Activated naive CD4-positive, alpha-beta T cell treated with anti-CD3 and anti-CD28 coated beads, Interleukin-2, amount 10 ng/mL, durations not matched to agents 7 days and 5 days (primary cell): ENCODE results near the gene RNF208.

Experiments
- CTCF ChIA-PET: fragments of 350-600 bp; sonication (Branson Sonifier 250); formaldehyde crosslinking; loops from one replicate; lab custom pipeline; 2021; ENCODE audit warnings: antibody characterized with exemption; lab: Charles Lee
- DNase-seq: peaks from one replicate; pipeline ENCODE4 v3.0.0-alpha.2; 2020
- H3K27ac Mint-ChIP-seq: one replicate; pipeline ENCODE4 v1.8.0; 2021; ENCODE audit warnings: mild to moderate bottlenecking, moderate library complexity, mixed read lengths
- H3K27me3 Mint-ChIP-seq: one replicate; pipeline ENCODE4 v1.8.0; 2021; ENCODE audit warnings: mild to moderate bottlenecking, mixed read lengths
- H3K36me3 Mint-ChIP-seq: one replicate; pipeline ENCODE4 v1.8.0; 2021; ENCODE audit warnings: mixed read lengths
- H3K4me1 Mint-ChIP-seq: one replicate; pipeline ENCODE4 v1.8.0; 2021; ENCODE audit warnings: mixed read lengths
- H3K4me3 Mint-ChIP-seq: one replicate; pipeline ENCODE4 v1.8.0; 2021; ENCODE audit warnings: mild to moderate bottlenecking, moderate library complexity, mixed read lengths
- H3K9me3 Mint-ChIP-seq: one replicate; pipeline ENCODE4 v1.8.0; 2021; ENCODE audit warnings: mixed read lengths

Gene RNF208, protein sequence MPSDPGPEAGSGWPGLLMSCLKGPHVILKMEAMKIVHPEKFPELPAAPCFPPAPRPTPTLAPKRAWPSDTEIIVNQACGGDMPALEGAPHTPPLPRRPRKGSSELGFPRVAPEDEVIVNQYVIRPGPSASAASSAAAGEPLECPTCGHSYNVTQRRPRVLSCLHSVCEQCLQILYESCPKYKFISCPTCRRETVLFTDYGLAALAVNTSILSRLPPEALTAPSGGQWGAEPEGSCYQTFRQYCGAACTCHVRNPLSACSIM

DNA sequence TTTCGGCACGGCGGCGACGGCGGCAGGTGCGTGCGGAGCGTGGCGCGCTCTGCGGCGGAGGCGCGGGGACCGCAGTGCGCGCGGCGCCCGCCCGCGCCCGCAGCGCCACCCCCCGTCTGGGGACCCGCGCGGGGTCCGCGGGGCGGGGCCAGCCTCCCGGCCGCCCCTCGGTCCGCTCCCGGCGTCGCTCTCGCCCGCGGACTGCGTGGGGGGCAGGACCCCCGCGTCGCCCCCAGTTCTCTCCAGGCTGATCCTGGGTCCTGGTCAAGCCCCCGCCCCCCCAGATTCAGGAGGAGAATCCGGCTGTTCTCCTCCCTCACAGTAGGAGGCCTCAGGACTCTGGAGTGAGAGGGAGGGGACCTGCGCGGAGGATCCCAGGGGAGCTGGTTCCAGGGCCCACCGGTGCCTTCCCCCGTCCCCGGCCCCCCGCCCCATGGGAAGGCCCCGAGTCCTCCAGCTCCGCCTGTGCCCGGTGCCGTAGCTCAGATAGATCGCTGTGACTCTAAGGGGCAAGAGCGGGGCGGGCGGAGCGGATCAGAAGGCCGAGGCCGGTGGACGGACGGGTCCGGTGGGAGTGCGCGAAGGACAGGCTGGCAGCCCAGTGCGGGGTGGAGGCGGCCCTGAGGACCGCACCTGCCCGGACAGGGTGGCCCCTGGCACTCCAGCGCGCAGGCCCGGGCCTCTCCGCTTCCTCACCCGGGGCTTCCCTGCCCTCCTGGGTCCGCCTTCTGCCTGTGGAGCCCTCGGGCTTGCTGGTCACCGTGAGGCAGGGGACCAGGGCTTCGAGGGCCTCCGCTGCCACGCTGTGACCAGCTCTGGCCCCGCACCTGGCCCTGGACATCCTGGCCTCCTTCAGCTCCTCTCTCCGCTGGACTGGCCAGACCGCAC, at the start of gene RNF208:
TSS of gene RNF208 (minus strand) at position 51 of the 888 bp plus-strand sequence. CDS start 1,028 bp downstream, outside the sequence.
- Mint-ChIP-seq H3K9me3 (no peaks in the 10 kb centered on the region), H3K27me3 (peaks cover 1% of the 10 kb centered on the region), H3K27ac (peak within 1 kb of the TSS; percentile 84), H3K36me3 (no peaks in the 10 kb centered on the region), H3K4me1 (peaks cover 22% of the 10 kb centered on the region), H3K4me3 (peak within 1 kb of the TSS; percentile 81)
- CTCF ChIA-PET = interaction anchor here (0.9 to 6.1 kb wide), 6 partner anchors 14 to 187 kb away, joined by 3 to 45 read pairs (median 4); partner anchors contain the start of genes ANAPC2 and SSNA1
- DNase-seq = peak; percentile 44

DNA sequence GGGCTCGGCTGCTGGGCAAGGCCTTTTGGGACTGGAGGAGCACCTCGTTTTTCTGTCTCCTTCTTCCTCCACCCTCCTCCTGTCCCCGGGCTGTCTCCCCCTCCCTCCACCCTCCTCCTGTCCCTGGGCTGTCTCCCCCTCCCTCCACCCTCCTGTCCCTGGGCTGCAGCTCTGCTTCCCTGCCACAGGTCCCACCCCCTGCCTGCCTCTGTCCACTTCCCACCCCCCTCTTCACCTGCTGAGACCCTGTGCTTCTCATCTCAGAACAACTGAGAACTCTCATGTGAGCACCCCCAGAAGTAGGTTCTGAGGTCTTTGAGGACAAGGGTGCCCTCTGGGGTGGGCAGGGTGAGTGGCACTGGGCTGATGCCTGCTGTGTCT, 49.6 kb upstream of the RNF208 start:
- no peak overlapping the region for H3K4me3 Mint-ChIP-seq
- H3K27ac Mint-ChIP-seq = peak overlapping the region; percentile 59
- no peak for DNase-seq
- peaks cover 14% of the 10 kb centered on the region for H3K27me3 Mint-ChIP-seq
- H3K4me1 Mint-ChIP-seq = peaks cover 40% of the 10 kb centered on the region
- CTCF ChIA-PET = interaction anchor here (1.3 kb wide), 1 partner anchor 15 kb away, joined by 4 read pairs; no protein-coding TSS in a partner anchor
- H3K9me3 Mint-ChIP-seq = no peaks in the 10 kb centered on the region
- H3K36me3 Mint-ChIP-seq = peaks cover 31% of the 10 kb centered on the region

GRCh38 chr9:137270929-137271695, 49.1 kb upstream of the RNF208 start:
- H3K9me3 Mint-ChIP-seq = no peaks in the 10 kb centered on the region
- H3K36me3 Mint-ChIP-seq = peaks cover 31% of the 10 kb centered on the region
- H3K4me1 Mint-ChIP-seq = peaks cover 39% of the 10 kb centered on the region
- DNase-seq = peak; percentile 73
- CTCF ChIA-PET = interaction anchor here (1.3 kb wide), 1 partner anchor 16 kb away, joined by 4 read pairs; no protein-coding TSS in a partner anchor
- peaks cover 10% of the 10 kb centered on the region for H3K27me3 Mint-ChIP-seq
- H3K4me3 Mint-ChIP-seq = no peak overlapping the region
- peak overlapping the region; percentile 59 for H3K27ac Mint-ChIP-seq

GRCh38 chr9:137269231-137269772, 47.3 kb upstream of the RNF208 start:
- H3K27ac Mint-ChIP-seq = no peak overlapping the region
- H3K4me3 Mint-ChIP-seq = no peak overlapping the region
- H3K4me1 Mint-ChIP-seq = peaks cover 30% of the 10 kb centered on the region
- H3K36me3 Mint-ChIP-seq = peaks cover 36% of the 10 kb centered on the region
- CTCF ChIA-PET = interaction anchor here (1.2 kb wide), 1 partner anchor 17 kb away, joined by 3 read pairs; no protein-coding TSS in a partner anchor
- no peak for DNase-seq
- H3K9me3 Mint-ChIP-seq = no peaks in the 10 kb centered on the region
- no peaks in the 10 kb centered on the region for H3K27me3 Mint-ChIP-seq

DNA sequence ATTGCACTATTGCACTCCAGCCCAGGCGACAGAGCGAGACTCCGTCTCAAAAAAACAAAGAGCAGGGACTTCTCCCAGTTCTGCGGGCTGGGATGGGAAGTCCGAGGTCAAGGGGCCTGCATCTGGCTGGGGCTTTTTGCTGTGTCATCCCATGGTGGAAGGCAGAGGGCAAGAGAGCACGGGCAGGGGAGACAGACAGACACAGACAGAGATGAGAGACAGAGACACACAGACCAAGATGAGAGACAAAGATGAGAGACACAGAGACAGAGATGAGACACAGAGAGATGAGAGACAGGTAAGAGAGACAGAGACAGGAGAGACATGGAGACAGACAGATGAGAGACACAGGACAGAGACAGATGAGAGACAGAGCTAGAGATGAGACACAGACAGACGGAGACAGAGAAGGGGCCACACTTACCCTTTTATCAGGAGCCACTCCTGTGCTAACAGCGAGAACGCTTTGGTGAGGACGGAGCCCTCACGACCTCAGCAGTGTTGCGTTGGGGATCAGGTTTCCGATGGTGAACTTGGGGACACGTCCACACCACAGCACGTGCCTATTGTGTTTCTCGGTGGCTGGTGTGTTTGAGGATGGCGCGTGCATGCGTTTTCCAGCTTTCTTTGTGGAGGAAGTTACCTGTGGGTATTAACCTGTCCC, 46.6 kb upstream of the RNF208 start:
- peaks cover 41% of the 10 kb centered on the region for H3K36me3 Mint-ChIP-seq
- H3K4me1 Mint-ChIP-seq = peaks cover 30% of the 10 kb centered on the region
- no peaks in the 10 kb centered on the region for H3K9me3 Mint-ChIP-seq
- no peak overlapping the region for H3K4me3 Mint-ChIP-seq
- CTCF ChIA-PET = interaction anchor here (1.2 kb wide), 1 partner anchor 18 kb away, joined by 3 read pairs; no protein-coding TSS in a partner anchor
- H3K27me3 Mint-ChIP-seq = no peaks in the 10 kb centered on the region
- no peak for DNase-seq
- H3K27ac Mint-ChIP-seq = no peak overlapping the region

DNA sequence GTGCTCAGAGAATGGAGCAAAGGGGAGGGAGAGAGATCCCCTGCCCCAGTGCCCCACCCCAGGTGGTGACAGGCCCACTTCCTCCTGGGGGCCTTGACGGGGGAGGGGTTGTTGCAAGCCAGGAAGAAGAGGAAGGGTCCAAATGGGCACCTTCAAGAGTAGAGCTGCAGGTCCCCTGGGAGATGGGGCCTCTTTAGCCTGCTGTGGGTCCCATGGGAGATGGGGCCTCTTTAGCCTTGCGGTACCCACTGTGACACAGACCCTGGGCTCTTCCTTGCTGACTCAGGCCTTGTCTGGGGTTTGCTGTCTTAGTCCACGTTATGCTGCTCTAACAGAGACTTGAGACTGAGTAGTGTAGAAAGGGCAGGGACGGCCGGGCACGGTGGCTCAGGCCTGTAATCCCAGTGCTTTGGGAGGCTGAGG, 45.9 kb upstream of the RNF208 start:
- H3K27ac Mint-ChIP-seq = no peak overlapping the region
- no peaks in the 10 kb centered on the region for H3K9me3 Mint-ChIP-seq
- DNase-seq = no peak
- CTCF ChIA-PET = interaction anchor here (0.9 kb wide), 1 partner anchor 19 kb away, joined by 3 read pairs; no protein-coding TSS in a partner anchor
- no peaks in the 10 kb centered on the region for H3K27me3 Mint-ChIP-seq
- H3K4me3 Mint-ChIP-seq = no peak overlapping the region
- peaks cover 38% of the 10 kb centered on the region for H3K36me3 Mint-ChIP-seq
- peaks cover 28% of the 10 kb centered on the region for H3K4me1 Mint-ChIP-seq

GRCh38 chr9:137266585-137267453, 44.8 kb upstream of the RNF208 start:
- CTCF ChIA-PET = interaction anchor here (0.9 kb wide), 1 partner anchor 20 kb away, joined by 3 read pairs; no protein-coding TSS in a partner anchor
- Mint-ChIP-seq H3K27me3 (no peaks in the 10 kb centered on the region), H3K9me3 (no peaks in the 10 kb centered on the region), H3K36me3 (peaks cover 40% of the 10 kb centered on the region), H3K27ac (no peak overlapping the region), H3K4me1 (peaks cover 25% of the 10 kb centered on the region), H3K4me3 (no peak overlapping the region)
- DNase-seq = no peak

GRCh38 chr9:137266162-137266527, 44.1 kb upstream of the RNF208 start:
- Mint-ChIP-seq H3K9me3 (no peaks in the 10 kb centered on the region), H3K27me3 (no peaks in the 10 kb centered on the region), H3K36me3 (peaks cover 39% of the 10 kb centered on the region), H3K4me1 (peaks cover 18% of the 10 kb centered on the region), H3K27ac (no peak overlapping the region), H3K4me3 (no peak overlapping the region)
- DNase-seq = no peak
- CTCF ChIA-PET = no interaction called here

DNA sequence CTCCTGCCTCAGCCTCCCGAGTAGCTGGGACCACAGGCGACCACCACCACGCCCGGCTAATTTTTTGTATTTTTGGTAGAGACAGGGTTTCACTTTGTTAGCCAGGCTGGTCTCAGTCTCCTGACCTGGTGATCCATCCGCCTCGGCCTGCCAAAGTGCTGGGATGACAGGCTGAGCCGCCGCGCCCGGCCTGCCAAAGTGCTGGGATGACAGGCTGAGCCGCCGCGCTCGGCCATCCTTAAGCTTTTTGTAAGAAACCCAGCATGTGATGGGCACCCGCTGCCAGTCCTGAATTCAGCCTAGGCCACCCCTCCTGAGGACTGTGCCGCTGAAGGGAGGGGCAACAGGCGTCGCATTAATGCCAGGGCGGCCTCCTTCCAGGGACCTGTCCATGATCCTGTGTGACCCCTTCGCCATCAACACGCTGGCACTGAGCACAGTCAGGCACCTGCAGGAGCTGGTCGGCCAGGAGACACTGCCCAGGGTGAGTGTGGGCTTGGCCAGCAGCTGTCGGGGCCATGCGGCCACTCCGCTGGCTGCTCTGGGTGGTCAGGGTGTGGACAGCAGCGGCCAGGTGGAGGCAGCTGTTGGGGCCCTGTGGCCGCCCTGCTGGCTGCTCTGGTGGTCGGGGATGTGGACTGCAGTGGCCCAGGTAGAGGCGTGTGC, 43.6 kb upstream of the RNF208 start:
- Mint-ChIP-seq H3K4me1 (peaks cover 15% of the 10 kb centered on the region), H3K36me3 (peaks cover 37% of the 10 kb centered on the region), H3K4me3 (no peak overlapping the region), H3K27ac (no peak overlapping the region), H3K9me3 (no peaks in the 10 kb centered on the region), H3K27me3 (no peaks in the 10 kb centered on the region)
- DNase-seq = no peak
- CTCF ChIA-PET = no interaction called here

DNA sequence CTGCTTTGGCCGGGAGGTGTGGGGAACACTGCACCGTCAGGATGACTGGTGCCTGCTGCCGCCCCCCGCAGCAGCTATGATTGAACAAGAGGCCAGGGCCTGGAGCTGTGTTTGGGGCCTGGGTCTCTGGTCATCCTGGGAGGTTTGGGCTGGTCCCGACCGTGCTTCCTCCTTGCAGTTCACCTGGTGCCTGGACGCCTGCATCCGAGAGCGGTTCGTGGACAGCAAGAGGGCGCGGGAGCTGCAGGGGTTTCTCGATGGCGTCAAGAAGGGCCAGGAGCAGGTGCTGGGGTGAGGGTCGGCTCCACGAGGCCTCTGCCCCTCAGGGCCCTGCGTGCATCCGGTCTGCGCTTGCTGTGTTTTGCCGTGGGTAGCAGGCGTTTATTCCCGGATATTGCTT, 42.0 kb upstream of the RNF208 start:
- Mint-ChIP-seq H3K36me3 (peaks cover 32% of the 10 kb centered on the region), H3K27me3 (no peaks in the 10 kb centered on the region), H3K4me3 (no peak overlapping the region), H3K27ac (no peak overlapping the region), H3K4me1 (peaks cover 7% of the 10 kb centered on the region), H3K9me3 (no peaks in the 10 kb centered on the region)
- DNase-seq = no peak
- CTCF ChIA-PET = no interaction called here

- H3K36me3 Mint-ChIP-seq = peaks cover 32% of the 10 kb centered on the region
- H3K9me3 Mint-ChIP-seq = no peaks in the 10 kb centered on the region
- CTCF ChIA-PET = no interaction called here
- no peak overlapping the region for H3K4me3 Mint-ChIP-seq
- H3K27me3 Mint-ChIP-seq = no peaks in the 10 kb centered on the region
- no peak overlapping the region for H3K27ac Mint-ChIP-seq
- DNase-seq = no peak
- peaks cover 5% of the 10 kb centered on the region for H3K4me1 Mint-ChIP-seq
These were observed 41.5 kb upstream of the RNF208 start for GRCh38 chr9:137263506-137263905.

DNA sequence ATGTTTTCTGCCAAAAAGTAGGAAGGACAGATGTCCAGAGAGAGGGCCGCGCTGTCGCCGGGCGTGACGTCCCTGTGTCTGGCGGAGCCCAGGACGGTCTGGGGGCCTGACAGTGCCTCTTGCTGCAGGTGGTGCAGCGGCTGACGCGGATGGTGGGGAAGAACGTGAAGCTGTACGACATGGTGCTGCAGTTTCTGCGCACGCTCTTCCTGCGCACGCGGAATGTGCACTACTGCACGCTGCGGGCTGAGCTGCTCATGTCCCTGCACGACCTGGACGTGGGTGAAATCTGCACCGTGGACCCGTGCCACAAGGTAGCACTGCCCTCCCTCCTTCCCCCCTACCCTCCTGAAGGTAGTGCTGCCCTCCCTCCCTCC, 40.9 kb upstream of the RNF208 start:
- CTCF ChIA-PET = no interaction called here
- H3K36me3 Mint-ChIP-seq = peaks cover 28% of the 10 kb centered on the region
- H3K9me3 Mint-ChIP-seq = no peaks in the 10 kb centered on the region
- H3K27ac Mint-ChIP-seq = no peak overlapping the region
- peaks cover 4% of the 10 kb centered on the region for H3K4me1 Mint-ChIP-seq
- no peak overlapping the region for H3K4me3 Mint-ChIP-seq
- DNase-seq = no peak
- H3K27me3 Mint-ChIP-seq = no peaks in the 10 kb centered on the region
